Uterus (tissue), 4 donors: ENCODE data around the gene VKORC1L1. TPM values are rescaled to one million over a fixed set of nuclear protein-coding genes. Genes with fewer than 3 reads are reported as not detected.
"Not testable (repeated sequence)": the region's sequence is repeated elsewhere in the genome, so short reads cannot be mapped to it uniquely, and the experiment has no call there.

Experiments used
- DNase-seq, 2 donors: peaks; one replicate each; pipeline ENCODE4 v3.0.0-alpha.2; 2019 to 2020
- H3K27ac ChIP-seq, 2 donors: fragments of 200-600 bp; sonication (generic); 1 replicate in 1 of 2; 2 replicates in 1 of 2; pipeline ENCODE4 v1.5.1; 2016 to 2018
- H3K27me3 ChIP-seq, 2 donors: fragments of 200-600 bp; sonication (generic); one replicate each; pipeline ENCODE4 v1.5.1; 2018 to 2019; ENCODE audit warnings: control low read depth in 1 of 2
- H3K36me3 ChIP-seq, 2 donors: fragments of 200-600 bp; sonication (generic); one replicate each; pipeline ENCODE4 v1.5.1; 2019; ENCODE audit warnings: control low read depth in 1 of 2
- H3K4me1 ChIP-seq, 2 donors: fragments of 200-600 bp; sonication (generic); one replicate each; pipeline ENCODE4 v1.5.1; 2018 to 2019; ENCODE audit warnings: control low read depth in 1 of 2
- H3K4me3 ChIP-seq, 2 donors: fragments of 200-600 bp; sonication (generic); 1 replicate in 1 of 2; 2 replicates in 1 of 2; pipeline ENCODE4 v1.5.1; 2018 to 2019; ENCODE audit warnings: mild to moderate bottlenecking in 1 of 2
- H3K9me3 ChIP-seq, 2 donors: fragments of 200-600 bp; sonication (generic); one replicate each; pipeline ENCODE4 v1.5.1; 2019; ENCODE audit warnings: control low read depth in 1 of 2
- CTCF ChIP-seq, 4 experiments: fragments of 200-600 bp in 2 of 4; fragments of 450-650 bp in 2 of 4; sonication (generic) in 2 of 4; IDR thresholded peaks; one replicate each; pipeline ENCODE4 v1.5.1; 2016 to 2019; ENCODE audit warnings: antibody characterized with exemption in 4 of 4, mild to moderate bottlenecking in 2 of 4, moderate library complexity in 1 of 4
- POLR2A ChIP-seq, 2 donors: fragments of 450-650 bp; IDR thresholded peaks; one replicate each; pipeline ENCODE4 v1.6.1; 2016; ENCODE audit warnings: antibody characterized with exemption in 2 of 2, mild to moderate bottlenecking in 1 of 2, moderate library complexity in 1 of 2
- intact Hi-C: fragments of 100-400 bp; cut with DNase I; formaldehyde crosslinking; loops from one replicate; pipeline ENCODE4 v1.15.1; 2023; ENCODE audit warnings: low total_unique reads
- total RNA-seq, 4 donors: library from RNA; depleted of rRNA in 3 of 4; stranded (reverse); fragments of >200 nt in 3 of 4; gene quantifications; one replicate each; pipeline versions ENCODE4 v1.1.0 to v1.2.4, GENCODE V29; 2014 to 2023
- donor health status: DM: yes; HTN: yes; CAD: no.

The VKORC1L1 gene
- total RNA-seq, 4 donors from 2014 or later, result 12.3 to 33.9 (median 20.6) TPM

GRCh38 chr7:65988084-65988483, 115.2 kb downstream of the VKORC1L1 start:
- Histone ChIP-seq H3K27ac (no peak overlapping the region), H3K9me3 (no peaks in the 10 kb centered on the region), H3K27me3 (no peaks in the 10 kb centered on the region), H3K4me1 (no peaks in the 10 kb centered on the region), H3K36me3 (no peaks in the 10 kb centered on the region), H3K4me3 (no peak overlapping the region)
- intact Hi-C loops, result no loop called here
- TF ChIP-seq POLR2A (IDR thresholded peaks at IDR 0.05), result no peak
- no peak for TF ChIP-seq CTCF (IDR thresholded peaks at IDR 0.05)
- DNase-seq, result no peak

- intact Hi-C loops, result not testable (repeated sequence)
Measured at GRCh38 chr7:65988503-65988902, 115.6 kb downstream of the VKORC1L1 start.

GRCh38 chr7:65989694-65990080, 116.8 kb downstream of the VKORC1L1 start:
- no peak overlapping the region for H3K4me3 ChIP-seq
- H3K4me1 ChIP-seq, result no peaks in the 10 kb centered on the region
- H3K36me3 ChIP-seq, result no peaks in the 10 kb centered on the region
- intact Hi-C loops, result no loop called here
- no peaks in the 10 kb centered on the region for H3K9me3 ChIP-seq
- DNase-seq, result no peak
- TF ChIP-seq POLR2A (IDR thresholded peaks at IDR 0.05), result no peak
- TF ChIP-seq CTCF (IDR thresholded peaks at IDR 0.05), result no peak
- H3K27ac ChIP-seq, result no peak overlapping the region
- no peaks in the 10 kb centered on the region for H3K27me3 ChIP-seq

More at GRCh38 chr7:65988503-65988902, 115.6 kb downstream of the VKORC1L1 start:
- not testable (repeated sequence) for H3K36me3 ChIP-seq, H3K27ac ChIP-seq, DNase-seq, H3K9me3 ChIP-seq, H3K4me3 ChIP-seq, H3K27me3 ChIP-seq, H3K4me1 ChIP-seq

GRCh38 chr7:65991829-65992228, 119.0 kb downstream of the VKORC1L1 start:
- H3K9me3 ChIP-seq, H3K4me1 ChIP-seq, DNase-seq, H3K4me3 ChIP-seq, intact Hi-C loops, H3K27ac ChIP-seq, H3K27me3 ChIP-seq, H3K36me3 ChIP-seq: not testable (repeated sequence)

GRCh38 chr7:65992526-65992925, 119.7 kb downstream of the VKORC1L1 start:
- Histone ChIP-seq H3K27ac (no peak overlapping the region), H3K9me3 (no peaks in the 10 kb centered on the region), H3K27me3 (no peaks in the 10 kb centered on the region), H3K36me3 (no peaks in the 10 kb centered on the region), H3K4me3 (no peak overlapping the region), H3K4me1 (no peaks in the 10 kb centered on the region)
- DNase-seq, result no peak
- TF ChIP-seq CTCF (IDR thresholded peaks at IDR 0.05) (no peak), POLR2A (IDR thresholded peaks at IDR 0.05) (no peak)
- intact Hi-C loops, result no loop called here

- H3K36me3 ChIP-seq, H3K4me3 ChIP-seq, DNase-seq, H3K4me1 ChIP-seq, intact Hi-C loops, H3K27ac ChIP-seq, H3K9me3 ChIP-seq, H3K27me3 ChIP-seq: not testable (repeated sequence)
Measured at GRCh38 chr7:65994984-65995383, 122.1 kb downstream of the VKORC1L1 start.

- H3K4me1 ChIP-seq, intact Hi-C loops, H3K27ac ChIP-seq: not testable (repeated sequence)
Measured at GRCh38 chr7:66000823-66001417, 128.0 kb downstream of the VKORC1L1 start.

GRCh38 chr7:66005115-66005671, 132.3 kb downstream of the VKORC1L1 start:
- H3K4me1 ChIP-seq, H3K36me3 ChIP-seq, DNase-seq, H3K27ac ChIP-seq, H3K4me3 ChIP-seq, H3K27me3 ChIP-seq, intact Hi-C loops, H3K9me3 ChIP-seq: not testable (repeated sequence)

More at GRCh38 chr7:66000823-66001417, 128.0 kb downstream of the VKORC1L1 start:
- not testable (repeated sequence) for DNase-seq, H3K36me3 ChIP-seq, H3K9me3 ChIP-seq, H3K4me3 ChIP-seq, H3K27me3 ChIP-seq
